Neural progenitor cell (in vitro differentiated cells): ENCODE results near the gene IZUMO3.
"Not testable (repeated sequence)": the region's sequence is repeated elsewhere in the genome, so short reads cannot be mapped to it uniquely, and the experiment has no call there.

Experiments used
- CTCF ChIP-seq: fragments of 200-600 bp; sonication (generic); IDR thresholded peaks from 2 replicates; pipeline ENCODE4 v1.5.1; 2017; ENCODE audit warnings: antibody characterized with exemption, mild to moderate bottlenecking
- EZH2 ChIP-seq: fragments of 200-600 bp; sonication (generic); IDR thresholded peaks from 2 replicates; pipeline ENCODE4 v1.6.1; 2017; ENCODE audit warnings: antibody characterized with exemption, mild to moderate bottlenecking, moderate library complexity
- EZH2phosphoT487 ChIP-seq: fragments of 200-600 bp; sonication (generic); IDR thresholded peaks from 2 replicates; pipeline ENCODE4 v1.6.1; 2017; ENCODE audit warnings: antibody characterized with exemption

GRCh38 chr9:24580005-24580404 lies 34.3 kb upstream of the IZUMO3 start:
- TF ChIP-seq CTCF, EZH2, EZH2phosphoT487: not testable (repeated sequence)
